ENCODE measurements around the gene HSD11B2. TPM values are rescaled to one million over a fixed set of nuclear protein-coding genes. Genes with fewer than 3 reads are reported as not detected.

Gene HSD11B2
- total RNA-seq, 1 experiment from 2014 or later, result 10.2 TPM

GRCh38 chr16:67437513-67437912, 6.6 kb downstream of the HSD11B2 start:
- Mint-ChIP-seq H3K27me3 (ENCODE audit: unreplicated experiment) (no peaks in the 10 kb centered on the region), H3K27ac (ENCODE audit: unreplicated experiment) (no peak overlapping the region), H3K4me1 (ENCODE audit: low read depth, unreplicated experiment) (peaks cover 12% of the 10 kb centered on the region), H3K36me3 (ENCODE audit: insufficient read depth, unreplicated experiment) (peaks cover 16% of the 10 kb centered on the region), H3K4me3 (ENCODE audit: low read depth, unreplicated experiment) (no peak overlapping the region), H3K9me3 (ENCODE audit: low read depth, unreplicated experiment) (no peaks in the 10 kb centered on the region)
- CTCF ChIA-PET, result no interaction called here
- intact Hi-C loops (cut with micrococcal nuclease; ENCODE audit: unreplicated experiment), result no loop called here
- no peak for DNase-seq
- TF ChIP-seq, protein P1, sequence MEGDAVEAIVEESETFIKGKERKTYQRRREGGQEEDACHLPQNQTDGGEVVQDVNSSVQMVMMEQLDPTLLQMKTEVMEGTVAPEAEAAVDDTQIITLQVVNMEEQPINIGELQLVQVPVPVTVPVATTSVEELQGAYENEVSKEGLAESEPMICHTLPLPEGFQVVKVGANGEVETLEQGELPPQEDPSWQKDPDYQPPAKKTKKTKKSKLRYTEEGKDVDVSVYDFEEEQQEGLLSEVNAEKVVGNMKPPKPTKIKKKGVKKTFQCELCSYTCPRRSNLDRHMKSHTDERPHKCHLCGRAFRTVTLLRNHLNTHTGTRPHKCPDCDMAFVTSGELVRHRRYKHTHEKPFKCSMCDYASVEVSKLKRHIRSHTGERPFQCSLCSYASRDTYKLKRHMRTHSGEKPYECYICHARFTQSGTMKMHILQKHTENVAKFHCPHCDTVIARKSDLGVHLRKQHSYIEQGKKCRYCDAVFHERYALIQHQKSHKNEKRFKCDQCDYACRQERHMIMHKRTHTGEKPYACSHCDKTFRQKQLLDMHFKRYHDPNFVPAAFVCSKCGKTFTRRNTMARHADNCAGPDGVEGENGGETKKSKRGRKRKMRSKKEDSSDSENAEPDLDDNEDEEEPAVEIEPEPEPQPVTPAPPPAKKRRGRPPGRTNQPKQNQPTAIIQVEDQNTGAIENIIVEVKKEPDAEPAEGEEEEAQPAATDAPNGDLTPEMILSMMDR (IDR thresholded peaks at IDR 0.05; ENCODE audit: unreplicated experiment), result no peak
- BruUV-seq (replicated peaks), result no TSS peak

GRCh38 chr16:67438098-67438791, 7.3 kb downstream of the HSD11B2 start:
- no peaks in the 10 kb centered on the region for H3K9me3 Mint-ChIP-seq (ENCODE audit: low read depth, unreplicated experiment)
- intact Hi-C loops (cut with micrococcal nuclease; ENCODE audit: unreplicated experiment), result no loop called here
- no peak overlapping the region for H3K27ac Mint-ChIP-seq (ENCODE audit: unreplicated experiment)
- peaks cover 12% of the 10 kb centered on the region for H3K4me1 Mint-ChIP-seq (ENCODE audit: low read depth, unreplicated experiment)
- TF ChIP-seq, protein P1 (IDR thresholded peaks at IDR 0.05; ENCODE audit: unreplicated experiment), result no peak
- H3K36me3 Mint-ChIP-seq (ENCODE audit: insufficient read depth, unreplicated experiment), result peaks cover 16% of the 10 kb centered on the region
- CTCF ChIA-PET, result no interaction called here
- no peaks in the 10 kb centered on the region for H3K27me3 Mint-ChIP-seq (ENCODE audit: unreplicated experiment)
- no peak for DNase-seq
- H3K4me3 Mint-ChIP-seq (ENCODE audit: low read depth, unreplicated experiment), result no peak overlapping the region
- BruUV-seq (replicated peaks), result TSS peak; percentile 89

GRCh38 chr16:67438824-67439393, 8.0 kb downstream of the HSD11B2 start:
- BruUV-seq (replicated peaks), result no TSS peak
- peaks cover 12% of the 10 kb centered on the region for H3K4me1 Mint-ChIP-seq (ENCODE audit: low read depth, unreplicated experiment)
- TF ChIP-seq, protein P1 (IDR thresholded peaks at IDR 0.05; ENCODE audit: unreplicated experiment), result no peak
- CTCF ChIA-PET, result interaction anchor here (3.3 kb wide), 1 partner anchor 10 kb away, joined by 20 read pairs; no protein-coding TSS in a partner anchor
- H3K4me3 Mint-ChIP-seq (ENCODE audit: low read depth, unreplicated experiment), result no peak overlapping the region
- H3K27me3 Mint-ChIP-seq (ENCODE audit: unreplicated experiment), result no peaks in the 10 kb centered on the region
- intact Hi-C loops (cut with micrococcal nuclease; ENCODE audit: unreplicated experiment), result no loop called here
- no peak overlapping the region for H3K27ac Mint-ChIP-seq (ENCODE audit: unreplicated experiment)
- H3K9me3 Mint-ChIP-seq (ENCODE audit: low read depth, unreplicated experiment), result no peaks in the 10 kb centered on the region
- peaks cover 16% of the 10 kb centered on the region for H3K36me3 Mint-ChIP-seq (ENCODE audit: insufficient read depth, unreplicated experiment)
- DNase-seq, result no peak

- peaks cover 12% of the 10 kb centered on the region for H3K36me3 Mint-ChIP-seq (ENCODE audit: insufficient read depth, unreplicated experiment)
- BruUV-seq (replicated peaks), result no TSS peak
- TF ChIP-seq, protein P1 (IDR thresholded peaks at IDR 0.05; ENCODE audit: unreplicated experiment), result no peak
- CTCF ChIA-PET, result interaction anchor here (0.5 to 3.3 kb wide), 17 partner anchors 11 to 1477 kb away, joined by 3 to 20 read pairs (median 5); partner anchors contain the start of genes ELMO3, HSD11B2 and NAE1
- peak; percentile 79 for DNase-seq
- H3K27me3 Mint-ChIP-seq (ENCODE audit: unreplicated experiment), result no peaks in the 10 kb centered on the region
- H3K27ac Mint-ChIP-seq (ENCODE audit: unreplicated experiment), result no peak overlapping the region
- no peaks in the 10 kb centered on the region for H3K9me3 Mint-ChIP-seq (ENCODE audit: low read depth, unreplicated experiment)
- H3K4me1 Mint-ChIP-seq (ENCODE audit: low read depth, unreplicated experiment), result peaks cover 15% of the 10 kb centered on the region
- intact Hi-C loops (cut with micrococcal nuclease; ENCODE audit: unreplicated experiment), result no loop called here
- no peak overlapping the region for H3K4me3 Mint-ChIP-seq (ENCODE audit: low read depth, unreplicated experiment)
These were observed 10.4 kb downstream of the HSD11B2 start for GRCh38 chr16:67441271-67441753.

Data from Calu3 (cell line).